HG03575 (cell line): Measurements from ENCODE around the gene CDKAL1.
"Not testable (repeated sequence)": the region's sequence is repeated elsewhere in the genome, so short reads cannot be mapped to it uniquely, and the experiment has no call there.

Source experiments
- ATAC-seq: cut with Tn5 transposase; IDR thresholded peaks from one replicate; pipeline ENCODE4 v1.9.1; 2021; ENCODE audit not compliant: unreplicated experiment, insufficient number of reproducible peaks, low FRiP score; ENCODE audit errors: extremely low read depth

The CDKAL1 gene

GRCh38 chr6:21046276-21046675 is 512.0 kb downstream of the CDKAL1 start:
- no peak for ATAC-seq

- ATAC-seq = no peak
These were observed 513.8 kb downstream of the CDKAL1 start for GRCh38 chr6:21048047-21048446.

- no peak for ATAC-seq
These were observed 514.9 kb downstream of the CDKAL1 start for GRCh38 chr6:21049148-21049547.

GRCh38 chr6:21049572-21049971 is 515.3 kb downstream of the CDKAL1 start:
- ATAC-seq = no peak

GRCh38 chr6:21050935-21051334 is 516.7 kb downstream of the CDKAL1 start:
- ATAC-seq = no peak

- ATAC-seq = no peak
These were observed 517.5 kb downstream of the CDKAL1 start for GRCh38 chr6:21051777-21052176.

GRCh38 chr6:21053612-21054011 is 519.4 kb downstream of the CDKAL1 start:
- no peak for ATAC-seq

GRCh38 chr6:21055480-21055879 is 521.2 kb downstream of the CDKAL1 start:
- not testable (repeated sequence) for ATAC-seq

- ATAC-seq = no peak
These were observed 527.6 kb downstream of the CDKAL1 start for GRCh38 chr6:21061892-21062291.

- no peak for ATAC-seq
These were observed 530.6 kb downstream of the CDKAL1 start for GRCh38 chr6:21064756-21065340.

- no peak for ATAC-seq
These were observed 533.3 kb downstream of the CDKAL1 start for GRCh38 chr6:21067521-21067920.

- no peak for ATAC-seq
These were observed 536.4 kb downstream of the CDKAL1 start for GRCh38 chr6:21070620-21071019.

- no peak for ATAC-seq
These were observed 537.7 kb downstream of the CDKAL1 start for GRCh38 chr6:21071780-21072468.

GRCh38 chr6:21073318-21073839 is 539.1 kb downstream of the CDKAL1 start:
- ATAC-seq = no peak

- ATAC-seq = no peak
These were observed 540.2 kb downstream of the CDKAL1 start for GRCh38 chr6:21074484-21074883.

GRCh38 chr6:21075986-21076385 is 541.7 kb downstream of the CDKAL1 start:
- ATAC-seq = no peak

GRCh38 chr6:21078497-21078896 is 544.2 kb downstream of the CDKAL1 start:
- ATAC-seq = no peak

- ATAC-seq = no peak
These were observed 545.3 kb downstream of the CDKAL1 start for GRCh38 chr6:21079468-21080048.

GRCh38 chr6:21080221-21080620 is 546.0 kb downstream of the CDKAL1 start:
- ATAC-seq = no peak

- ATAC-seq = no peak
These were observed 547.8 kb downstream of the CDKAL1 start for GRCh38 chr6:21082091-21082490.
